ENCODE measurements around the gene PTPN3.

PTPN3 gene

DNA sequence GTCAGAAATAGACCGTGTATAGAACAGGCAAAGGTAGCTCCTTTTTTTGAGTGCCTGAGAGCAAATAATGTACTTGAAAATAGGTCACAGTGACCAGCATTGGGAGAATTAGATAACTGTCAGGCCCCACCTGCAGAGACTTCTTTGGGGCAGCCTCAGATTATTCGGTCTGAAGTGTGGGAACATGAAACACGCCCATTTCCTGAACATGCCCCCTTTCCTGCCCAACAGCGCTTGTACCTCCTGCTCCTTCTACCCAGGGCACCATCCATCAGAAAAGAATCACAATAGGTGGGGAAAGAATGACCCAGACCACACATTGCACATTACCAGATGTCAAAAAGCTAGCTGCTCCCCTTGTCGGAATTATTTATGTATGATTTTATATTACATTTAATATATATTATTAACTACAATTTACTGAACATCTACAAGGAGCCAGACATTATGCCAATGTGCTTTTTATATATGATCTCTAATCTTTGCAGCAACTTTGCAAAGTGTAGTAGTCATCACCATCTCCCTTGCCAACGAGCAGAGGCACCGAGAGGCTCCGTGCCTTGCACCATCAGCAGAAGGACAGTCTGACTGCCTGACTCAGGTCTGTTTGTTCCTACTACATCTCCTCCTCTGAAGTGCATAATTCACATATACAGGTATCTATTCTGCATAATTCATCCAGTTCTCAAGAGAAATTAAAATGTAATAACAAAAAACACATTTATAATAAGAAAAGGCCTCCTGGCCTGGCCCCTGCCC lies 39.5 kb downstream of the PTPN3 start:
- Mint-ChIP-seq H3K4me1 (no peaks in the 10 kb centered on the region), H3K27me3 (ENCODE audit: low read depth) (peaks cover 11% of the 10 kb centered on the region), H3K4me3 (no peak overlapping the region), H3K9me3 (no peaks in the 10 kb centered on the region), H3K36me3 (ENCODE audit: low read depth) (peaks cover 4% of the 10 kb centered on the region), H3K27ac (no peak overlapping the region)
- TF ChIP-seq, protein P1, sequence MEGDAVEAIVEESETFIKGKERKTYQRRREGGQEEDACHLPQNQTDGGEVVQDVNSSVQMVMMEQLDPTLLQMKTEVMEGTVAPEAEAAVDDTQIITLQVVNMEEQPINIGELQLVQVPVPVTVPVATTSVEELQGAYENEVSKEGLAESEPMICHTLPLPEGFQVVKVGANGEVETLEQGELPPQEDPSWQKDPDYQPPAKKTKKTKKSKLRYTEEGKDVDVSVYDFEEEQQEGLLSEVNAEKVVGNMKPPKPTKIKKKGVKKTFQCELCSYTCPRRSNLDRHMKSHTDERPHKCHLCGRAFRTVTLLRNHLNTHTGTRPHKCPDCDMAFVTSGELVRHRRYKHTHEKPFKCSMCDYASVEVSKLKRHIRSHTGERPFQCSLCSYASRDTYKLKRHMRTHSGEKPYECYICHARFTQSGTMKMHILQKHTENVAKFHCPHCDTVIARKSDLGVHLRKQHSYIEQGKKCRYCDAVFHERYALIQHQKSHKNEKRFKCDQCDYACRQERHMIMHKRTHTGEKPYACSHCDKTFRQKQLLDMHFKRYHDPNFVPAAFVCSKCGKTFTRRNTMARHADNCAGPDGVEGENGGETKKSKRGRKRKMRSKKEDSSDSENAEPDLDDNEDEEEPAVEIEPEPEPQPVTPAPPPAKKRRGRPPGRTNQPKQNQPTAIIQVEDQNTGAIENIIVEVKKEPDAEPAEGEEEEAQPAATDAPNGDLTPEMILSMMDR (IDR thresholded peaks at IDR 0.05; ENCODE audit: unreplicated experiment in 3 of 3): no peak

DNA sequence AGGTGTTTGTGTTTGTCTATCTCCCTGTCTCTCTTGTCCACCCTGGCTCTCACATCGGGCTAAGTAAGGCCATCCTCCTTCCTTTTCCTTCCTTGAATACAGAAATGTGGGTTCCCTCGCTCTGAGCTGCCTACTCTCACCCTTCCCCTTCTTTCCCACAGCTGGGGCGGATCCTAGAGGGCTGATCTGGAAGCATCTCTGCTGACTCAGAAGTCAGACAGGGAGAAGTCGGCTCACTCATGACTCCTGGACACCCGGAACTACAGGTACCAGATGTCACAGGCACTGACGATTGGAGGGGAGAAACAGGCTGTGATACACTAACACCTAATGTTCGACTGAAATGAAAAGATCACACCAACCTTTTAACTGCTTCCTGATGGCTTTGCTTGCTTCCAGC lies 41.3 kb downstream of the PTPN3 start:
- Mint-ChIP-seq H3K27me3 (ENCODE audit: low read depth) (peaks cover 11% of the 10 kb centered on the region), H3K4me3 (no peak overlapping the region), H3K9me3 (no peaks in the 10 kb centered on the region), H3K36me3 (ENCODE audit: low read depth) (peaks cover 4% of the 10 kb centered on the region), H3K4me1 (no peaks in the 10 kb centered on the region), H3K27ac (no peak overlapping the region)
- TF ChIP-seq, protein P1 (IDR thresholded peaks at IDR 0.05; ENCODE audit: unreplicated experiment in 3 of 3): no peak

DNA sequence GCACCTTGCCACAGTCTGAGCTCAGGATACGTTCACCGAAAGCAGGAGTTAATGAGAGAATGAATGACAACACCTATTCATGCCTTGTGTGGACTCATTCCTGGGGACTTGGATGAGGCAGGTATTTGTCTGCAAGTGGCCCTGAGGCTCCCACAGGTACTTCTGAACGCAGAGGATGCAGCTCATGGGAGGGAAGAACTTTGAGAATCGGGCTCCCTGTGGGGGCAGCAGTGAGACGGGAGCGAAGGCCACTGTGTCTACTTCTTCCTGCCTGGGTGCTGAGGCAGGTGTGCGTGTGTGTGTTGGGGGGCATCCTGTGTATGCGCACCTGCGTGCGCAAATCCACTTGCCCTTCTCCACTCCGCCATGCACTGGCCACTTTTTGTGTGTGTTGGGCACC lies 42.2 kb downstream of the PTPN3 start:
- Mint-ChIP-seq H3K9me3 (no peaks in the 10 kb centered on the region), H3K27ac (no peak overlapping the region), H3K36me3 (ENCODE audit: low read depth) (peaks cover 4% of the 10 kb centered on the region), H3K4me3 (no peak overlapping the region), H3K4me1 (no peaks in the 10 kb centered on the region), H3K27me3 (ENCODE audit: low read depth) (peaks cover 11% of the 10 kb centered on the region)
- TF ChIP-seq, protein P1 (IDR thresholded peaks at IDR 0.05; ENCODE audit: unreplicated experiment in 3 of 3): no peak

DNA sequence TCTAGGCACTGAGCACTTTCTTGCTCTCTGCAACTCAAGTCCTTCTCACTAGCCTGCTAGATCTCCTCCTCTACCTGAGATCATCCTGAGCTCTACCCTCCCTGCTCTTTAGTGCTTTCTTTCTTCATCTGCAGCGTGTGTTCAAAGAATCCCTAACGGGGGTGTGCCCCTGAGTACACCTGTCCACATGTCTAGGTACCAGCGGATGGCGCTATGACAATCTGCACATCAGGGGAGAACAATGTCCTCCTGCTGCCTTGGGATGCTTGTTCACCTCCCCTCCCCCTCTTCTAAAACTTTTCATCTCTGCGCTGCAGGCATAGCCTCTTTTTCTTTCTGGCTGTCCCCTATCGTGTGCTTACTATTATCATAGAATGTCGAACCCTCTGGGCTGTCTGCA lies 42.7 kb downstream of the PTPN3 start:
- no peak overlapping the region for H3K27ac Mint-ChIP-seq
- peaks cover 4% of the 10 kb centered on the region for H3K36me3 Mint-ChIP-seq (ENCODE audit: low read depth)
- peaks cover 11% of the 10 kb centered on the region for H3K27me3 Mint-ChIP-seq (ENCODE audit: low read depth)
- TF ChIP-seq, protein P1 (IDR thresholded peaks at IDR 0.05; ENCODE audit: unreplicated experiment in 3 of 3): no peak
- H3K4me1 Mint-ChIP-seq: no peaks in the 10 kb centered on the region
- H3K9me3 Mint-ChIP-seq: no peaks in the 10 kb centered on the region
- no peak overlapping the region for H3K4me3 Mint-ChIP-seq

DNA sequence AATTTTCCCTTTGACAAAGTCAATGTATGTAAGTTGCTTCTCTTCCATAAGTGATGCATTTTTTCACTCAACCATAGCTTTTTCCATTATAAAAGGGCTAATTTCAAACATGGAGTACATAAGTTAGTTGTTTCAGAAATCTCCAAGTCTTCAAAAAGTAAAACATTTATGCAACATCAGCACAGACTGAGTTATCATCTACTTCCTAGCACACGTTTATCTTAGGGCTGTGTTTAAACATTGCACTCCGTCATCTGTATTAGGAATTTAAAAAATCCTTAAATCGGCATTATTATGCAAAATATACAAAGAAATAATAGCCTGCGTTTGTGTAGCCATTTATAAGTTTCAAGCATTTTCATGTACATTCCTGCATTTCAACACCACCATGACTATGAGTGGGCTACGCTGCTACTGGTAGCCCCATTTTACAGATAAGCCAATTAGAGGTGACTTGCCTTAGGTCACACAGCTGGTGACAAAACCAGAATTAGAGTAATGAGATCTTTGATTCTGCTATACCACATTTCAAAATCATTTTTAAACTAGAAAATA lies 43.4 kb downstream of the PTPN3 start:
- H3K9me3 Mint-ChIP-seq: no peaks in the 10 kb centered on the region
- peaks cover 11% of the 10 kb centered on the region for H3K27me3 Mint-ChIP-seq (ENCODE audit: low read depth)
- TF ChIP-seq, protein P1 (IDR thresholded peaks at IDR 0.05; ENCODE audit: unreplicated experiment in 3 of 3): no peak
- H3K36me3 Mint-ChIP-seq (ENCODE audit: low read depth): peaks cover 4% of the 10 kb centered on the region
- no peaks in the 10 kb centered on the region for H3K4me1 Mint-ChIP-seq
- H3K27ac Mint-ChIP-seq: no peak overlapping the region
- no peak overlapping the region for H3K4me3 Mint-ChIP-seq

DNA sequence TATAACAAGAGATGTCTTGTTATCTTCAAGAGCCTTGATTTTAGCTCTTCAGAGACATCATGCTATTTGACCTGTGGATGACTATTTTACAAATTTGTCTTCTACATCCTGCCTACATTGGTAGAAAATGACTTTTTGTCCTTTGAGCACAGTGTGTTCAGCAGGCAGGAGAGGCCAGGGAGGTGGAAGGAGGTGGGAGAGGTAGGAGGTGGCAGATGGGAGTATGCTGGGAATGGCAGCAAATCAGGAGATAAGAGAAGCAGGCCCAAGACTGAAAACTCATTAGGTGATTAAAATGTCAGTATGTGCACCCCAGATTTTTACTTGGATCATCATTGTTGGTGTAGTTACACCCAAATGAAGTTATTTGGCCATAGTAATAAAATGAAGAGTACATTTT lies 44.1 kb downstream of the PTPN3 start:
- TF ChIP-seq, protein P1 (IDR thresholded peaks at IDR 0.05; ENCODE audit: unreplicated experiment in 3 of 3): no peak
- H3K4me1 Mint-ChIP-seq: no peaks in the 10 kb centered on the region
- no peak overlapping the region for H3K27ac Mint-ChIP-seq
- H3K4me3 Mint-ChIP-seq: no peak overlapping the region
- peaks cover 4% of the 10 kb centered on the region for H3K36me3 Mint-ChIP-seq (ENCODE audit: low read depth)
- no peaks in the 10 kb centered on the region for H3K9me3 Mint-ChIP-seq
- peaks cover 11% of the 10 kb centered on the region for H3K27me3 Mint-ChIP-seq (ENCODE audit: low read depth)
